Measurements from ENCODE around the gene METTL17. TPM values are rescaled to one million over a fixed set of nuclear protein-coding genes. Genes with fewer than 3 reads are reported as not detected.

The METTL17 gene
- total RNA-seq, 1 experiment from 2014 or later, result 39.6 TPM

DNA sequence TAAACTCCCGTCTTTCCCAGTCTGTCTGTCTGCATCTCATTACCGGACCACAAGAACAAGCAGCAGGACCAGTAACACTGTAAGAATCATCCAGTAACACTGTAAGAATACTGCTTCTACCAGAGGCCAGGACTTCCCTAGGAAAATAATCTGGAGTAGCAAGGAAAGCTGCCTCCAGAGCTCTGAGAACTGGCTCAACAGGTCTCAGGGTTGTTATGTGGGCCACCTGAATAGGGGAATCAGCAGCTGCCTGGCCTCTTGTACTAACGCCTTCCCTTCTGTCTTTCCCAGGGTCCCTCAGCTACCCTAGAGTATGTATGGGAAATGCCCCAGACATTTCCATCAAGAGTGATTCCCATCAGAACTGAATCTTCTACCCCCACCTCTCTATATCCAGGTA, 8.4 kb downstream of the METTL17 start:
- ChIA-PET POLR2A (no interaction called here), CTCF (no interaction called here)
- no peaks in the 10 kb centered on the region for H3K4me1 ChIP-seq (ENCODE audit: control insufficient read depth, insufficient read depth, low read length)
- DNase-seq (ENCODE audit: low read depth, low spot score) (no peak), ATAC-seq (no peak)
- H3K36me3 ChIP-seq (ENCODE audit: control insufficient read depth, insufficient read depth, low read length), result peaks cover 1% of the 10 kb centered on the region
- H3K27me3 ChIP-seq (ENCODE audit: control insufficient read depth, insufficient read depth, low read length), result no peaks in the 10 kb centered on the region
- TF ChIP-seq TCF7L2 (IDR thresholded peaks at IDR 0.05; ENCODE audit: low read depth, low read length) (no peak), SIN3A (IDR thresholded peaks at IDR 0.05; ENCODE audit: borderline replicate concordance, insufficient read depth, low read depth, low read length) (no peak), POLR2AphosphoS5 (IDR thresholded peaks at IDR 0.05; ENCODE audit: low read depth, low read length) (no peak)
- TF ChIP-seq, protein P1, sequence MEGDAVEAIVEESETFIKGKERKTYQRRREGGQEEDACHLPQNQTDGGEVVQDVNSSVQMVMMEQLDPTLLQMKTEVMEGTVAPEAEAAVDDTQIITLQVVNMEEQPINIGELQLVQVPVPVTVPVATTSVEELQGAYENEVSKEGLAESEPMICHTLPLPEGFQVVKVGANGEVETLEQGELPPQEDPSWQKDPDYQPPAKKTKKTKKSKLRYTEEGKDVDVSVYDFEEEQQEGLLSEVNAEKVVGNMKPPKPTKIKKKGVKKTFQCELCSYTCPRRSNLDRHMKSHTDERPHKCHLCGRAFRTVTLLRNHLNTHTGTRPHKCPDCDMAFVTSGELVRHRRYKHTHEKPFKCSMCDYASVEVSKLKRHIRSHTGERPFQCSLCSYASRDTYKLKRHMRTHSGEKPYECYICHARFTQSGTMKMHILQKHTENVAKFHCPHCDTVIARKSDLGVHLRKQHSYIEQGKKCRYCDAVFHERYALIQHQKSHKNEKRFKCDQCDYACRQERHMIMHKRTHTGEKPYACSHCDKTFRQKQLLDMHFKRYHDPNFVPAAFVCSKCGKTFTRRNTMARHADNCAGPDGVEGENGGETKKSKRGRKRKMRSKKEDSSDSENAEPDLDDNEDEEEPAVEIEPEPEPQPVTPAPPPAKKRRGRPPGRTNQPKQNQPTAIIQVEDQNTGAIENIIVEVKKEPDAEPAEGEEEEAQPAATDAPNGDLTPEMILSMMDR (IDR thresholded peaks at IDR 0.05), result no peak
- TF ChIP-seq, protein P2, sequence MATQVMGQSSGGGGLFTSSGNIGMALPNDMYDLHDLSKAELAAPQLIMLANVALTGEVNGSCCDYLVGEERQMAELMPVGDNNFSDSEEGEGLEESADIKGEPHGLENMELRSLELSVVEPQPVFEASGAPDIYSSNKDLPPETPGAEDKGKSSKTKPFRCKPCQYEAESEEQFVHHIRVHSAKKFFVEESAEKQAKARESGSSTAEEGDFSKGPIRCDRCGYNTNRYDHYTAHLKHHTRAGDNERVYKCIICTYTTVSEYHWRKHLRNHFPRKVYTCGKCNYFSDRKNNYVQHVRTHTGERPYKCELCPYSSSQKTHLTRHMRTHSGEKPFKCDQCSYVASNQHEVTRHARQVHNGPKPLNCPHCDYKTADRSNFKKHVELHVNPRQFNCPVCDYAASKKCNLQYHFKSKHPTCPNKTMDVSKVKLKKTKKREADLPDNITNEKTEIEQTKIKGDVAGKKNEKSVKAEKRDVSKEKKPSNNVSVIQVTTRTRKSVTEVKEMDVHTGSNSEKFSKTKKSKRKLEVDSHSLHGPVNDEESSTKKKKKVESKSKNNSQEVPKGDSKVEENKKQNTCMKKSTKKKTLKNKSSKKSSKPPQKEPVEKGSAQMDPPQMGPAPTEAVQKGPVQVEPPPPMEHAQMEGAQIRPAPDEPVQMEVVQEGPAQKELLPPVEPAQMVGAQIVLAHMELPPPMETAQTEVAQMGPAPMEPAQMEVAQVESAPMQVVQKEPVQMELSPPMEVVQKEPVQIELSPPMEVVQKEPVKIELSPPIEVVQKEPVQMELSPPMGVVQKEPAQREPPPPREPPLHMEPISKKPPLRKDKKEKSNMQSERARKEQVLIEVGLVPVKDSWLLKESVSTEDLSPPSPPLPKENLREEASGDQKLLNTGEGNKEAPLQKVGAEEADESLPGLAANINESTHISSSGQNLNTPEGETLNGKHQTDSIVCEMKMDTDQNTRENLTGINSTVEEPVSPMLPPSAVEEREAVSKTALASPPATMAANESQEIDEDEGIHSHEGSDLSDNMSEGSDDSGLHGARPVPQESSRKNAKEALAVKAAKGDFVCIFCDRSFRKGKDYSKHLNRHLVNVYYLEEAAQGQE (IDR thresholded peaks at IDR 0.05; ENCODE audit: insufficient read depth in 1 of 2, low read depth in 2 of 2, low read length in 1 of 2), result no peak
- no TSS peak for BruUV-seq (replicated peaks)
- H3K4me3 ChIP-seq (ENCODE audit: low read depth in 2 of 2, low read length in 2 of 2), result no peak overlapping the region
- H3K27ac ChIP-seq (ENCODE audit: low read length), result no peak overlapping the region
- intact Hi-C loops (cut with micrococcal nuclease; ENCODE audit: unreplicated experiment) (no loop called here), in situ Hi-C loops (cut with HindIII; ENCODE audit: low pct_unique_long_range_greater_than_20kb, low sequenced_read_pairs) (no loop called here)
- H3K9me3 ChIP-seq (ENCODE audit: control insufficient read depth, insufficient read depth, low read depth, low read length), result no peaks in the 10 kb centered on the region

DNA sequence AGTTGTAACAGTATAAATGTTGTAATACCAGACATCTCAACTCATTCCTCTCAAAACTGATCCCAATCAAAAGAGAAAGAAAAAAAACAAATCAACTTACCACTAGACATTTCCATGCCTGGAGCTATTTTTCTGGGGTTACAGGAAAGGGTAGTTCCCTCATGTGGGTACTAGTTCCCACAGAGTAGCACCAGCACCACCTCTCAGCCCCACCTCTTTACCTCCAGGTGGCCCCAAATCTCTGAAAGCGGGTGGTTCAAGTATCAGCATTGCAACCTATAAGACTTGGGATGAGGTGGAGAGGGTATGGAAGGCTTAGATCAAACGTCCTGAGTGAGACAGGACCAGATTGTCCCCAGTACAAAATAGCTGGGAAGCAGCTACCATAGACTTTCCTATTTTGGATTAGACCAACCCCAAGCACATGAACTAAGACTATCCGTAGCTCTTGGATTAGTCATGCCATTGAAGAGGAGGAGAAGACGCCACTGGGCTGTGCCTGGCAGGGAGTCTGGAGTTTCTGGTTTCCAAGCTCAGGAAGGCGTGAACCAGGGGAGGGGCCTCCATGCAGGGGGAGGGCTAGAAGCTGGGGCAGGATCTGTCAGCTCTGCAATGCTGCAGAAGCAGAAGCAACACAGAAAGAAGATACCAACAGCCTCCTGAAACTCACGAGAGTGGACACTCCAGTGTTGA, 9.0 kb downstream of the METTL17 start, which contains the start of gene SLC39A2:
TSS of gene SLC39A2 (plus strand) at position 620 of the 693 bp plus-strand sequence. CDS start 154 bp downstream, outside the sequence.
- TF ChIP-seq SIN3A (IDR thresholded peaks at IDR 0.05; ENCODE audit: borderline replicate concordance, insufficient read depth, low read depth, low read length), result no peak
- TF ChIP-seq TCF7L2 (IDR thresholded peaks at IDR 0.05; ENCODE audit: low read depth, low read length), result no peak
- TF ChIP-seq, protein P2 (IDR thresholded peaks at IDR 0.05; ENCODE audit: insufficient read depth in 1 of 2, low read depth in 2 of 2, low read length in 1 of 2), result no peak
- TF ChIP-seq, protein P1 (IDR thresholded peaks at IDR 0.05), result no peak
- no peak for TF ChIP-seq POLR2AphosphoS5 (IDR thresholded peaks at IDR 0.05; ENCODE audit: low read depth, low read length)
- DNase-seq (ENCODE audit: low read depth, low spot score), result no peak
- no peak within 1 kb of the TSS for H3K27ac ChIP-seq (ENCODE audit: low read length)
- H3K9me3 ChIP-seq (ENCODE audit: control insufficient read depth, insufficient read depth, low read depth, low read length), result no peaks in the 10 kb centered on the region
- in situ Hi-C loops (cut with HindIII; ENCODE audit: low pct_unique_long_range_greater_than_20kb, low sequenced_read_pairs), result no loop called here
- H3K27me3 ChIP-seq (ENCODE audit: control insufficient read depth, insufficient read depth, low read length), result no peaks in the 10 kb centered on the region
- no peak within 1 kb of the TSS for H3K4me3 ChIP-seq (ENCODE audit: low read depth in 2 of 2, low read length in 2 of 2)
- H3K36me3 ChIP-seq (ENCODE audit: control insufficient read depth, insufficient read depth, low read length), result no peaks in the 10 kb centered on the region; the same call in 1 of the 2 replicates
- no TSS peak for BruUV-seq (replicated peaks)
- ChIA-PET POLR2A (no interaction called here), CTCF (no interaction called here)
- H3K4me1 ChIP-seq (ENCODE audit: control insufficient read depth, insufficient read depth, low read length), result no peaks in the 10 kb centered on the region
- intact Hi-C loops (cut with micrococcal nuclease; ENCODE audit: unreplicated experiment), result no loop called here
- ATAC-seq, result no peak; the same call in 1 of the 2 replicates

Measured in Panc1 (cell line).